Measurements from ENCODE around the gene CYP4F2.
"Not testable (repeated sequence)": the region's sequence is repeated elsewhere in the genome, so short reads cannot be mapped to it uniquely, and the experiment has no call there.

Gene CYP4F2

GRCh38 chr19:15897026-15897737 is 692 bp downstream of the CYP4F2 start:
- H3K27ac ChIP-seq, result no peak overlapping the region
- TF ChIP-seq, protein P1, sequence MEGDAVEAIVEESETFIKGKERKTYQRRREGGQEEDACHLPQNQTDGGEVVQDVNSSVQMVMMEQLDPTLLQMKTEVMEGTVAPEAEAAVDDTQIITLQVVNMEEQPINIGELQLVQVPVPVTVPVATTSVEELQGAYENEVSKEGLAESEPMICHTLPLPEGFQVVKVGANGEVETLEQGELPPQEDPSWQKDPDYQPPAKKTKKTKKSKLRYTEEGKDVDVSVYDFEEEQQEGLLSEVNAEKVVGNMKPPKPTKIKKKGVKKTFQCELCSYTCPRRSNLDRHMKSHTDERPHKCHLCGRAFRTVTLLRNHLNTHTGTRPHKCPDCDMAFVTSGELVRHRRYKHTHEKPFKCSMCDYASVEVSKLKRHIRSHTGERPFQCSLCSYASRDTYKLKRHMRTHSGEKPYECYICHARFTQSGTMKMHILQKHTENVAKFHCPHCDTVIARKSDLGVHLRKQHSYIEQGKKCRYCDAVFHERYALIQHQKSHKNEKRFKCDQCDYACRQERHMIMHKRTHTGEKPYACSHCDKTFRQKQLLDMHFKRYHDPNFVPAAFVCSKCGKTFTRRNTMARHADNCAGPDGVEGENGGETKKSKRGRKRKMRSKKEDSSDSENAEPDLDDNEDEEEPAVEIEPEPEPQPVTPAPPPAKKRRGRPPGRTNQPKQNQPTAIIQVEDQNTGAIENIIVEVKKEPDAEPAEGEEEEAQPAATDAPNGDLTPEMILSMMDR (IDR thresholded peaks at IDR 0.05), result no peak
- no peak for TF ChIP-seq ZFX (IDR thresholded peaks at IDR 0.05; ENCODE audit: borderline replicate concordance)

DNA sequence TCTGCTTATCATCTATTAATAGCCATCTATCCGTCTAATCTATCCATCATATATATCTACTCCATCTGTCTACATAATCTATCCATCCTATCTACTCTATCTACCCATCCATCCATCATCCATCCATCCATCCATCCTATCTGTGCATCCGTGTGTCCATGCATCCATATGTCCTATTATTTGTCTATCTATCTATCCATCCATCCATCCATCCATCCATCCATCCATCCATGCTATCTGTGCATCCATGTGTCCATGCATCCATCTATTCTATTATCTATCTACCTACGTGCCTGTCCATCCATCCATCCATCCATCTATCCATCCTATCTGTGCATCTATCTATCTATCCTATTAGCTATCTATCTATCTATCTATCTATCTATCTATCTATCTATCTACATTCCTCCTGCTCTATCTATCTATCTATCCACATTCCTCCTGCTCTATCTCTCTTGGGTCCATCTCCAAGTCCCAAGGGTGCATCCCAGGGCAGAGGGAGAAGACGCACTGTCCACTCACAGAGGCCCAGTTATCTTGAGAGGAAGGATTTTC is 1.9 kb downstream of the CYP4F2 start:
- no peak for TF ChIP-seq ZFX (IDR thresholded peaks at IDR 0.05; ENCODE audit: borderline replicate concordance)
- TF ChIP-seq, protein P1 (IDR thresholded peaks at IDR 0.05), result no peak
- no peak overlapping the region for H3K27ac ChIP-seq

- H3K27ac ChIP-seq, result no peak overlapping the region
- TF ChIP-seq, protein P1 (IDR thresholded peaks at IDR 0.05), result no peak
- no peak for TF ChIP-seq ZFX (IDR thresholded peaks at IDR 0.05; ENCODE audit: borderline replicate concordance)
Observed at GRCh38 chr19:15894359-15894758, 3.5 kb downstream of the CYP4F2 start.

- TF ChIP-seq, protein P1 (IDR thresholded peaks at IDR 0.05), result no peak
- no peak for TF ChIP-seq ZFX (IDR thresholded peaks at IDR 0.05; ENCODE audit: borderline replicate concordance)
- H3K27ac ChIP-seq, result no peak overlapping the region
Observed at GRCh38 chr19:15893477-15893876, 4.4 kb downstream of the CYP4F2 start.

- TF ChIP-seq, protein P1 (IDR thresholded peaks at IDR 0.05), result no peak
- no peak for TF ChIP-seq ZFX (IDR thresholded peaks at IDR 0.05; ENCODE audit: borderline replicate concordance)
- no peak overlapping the region for H3K27ac ChIP-seq
Observed at GRCh38 chr19:15892012-15892411, 5.9 kb downstream of the CYP4F2 start.

DNA sequence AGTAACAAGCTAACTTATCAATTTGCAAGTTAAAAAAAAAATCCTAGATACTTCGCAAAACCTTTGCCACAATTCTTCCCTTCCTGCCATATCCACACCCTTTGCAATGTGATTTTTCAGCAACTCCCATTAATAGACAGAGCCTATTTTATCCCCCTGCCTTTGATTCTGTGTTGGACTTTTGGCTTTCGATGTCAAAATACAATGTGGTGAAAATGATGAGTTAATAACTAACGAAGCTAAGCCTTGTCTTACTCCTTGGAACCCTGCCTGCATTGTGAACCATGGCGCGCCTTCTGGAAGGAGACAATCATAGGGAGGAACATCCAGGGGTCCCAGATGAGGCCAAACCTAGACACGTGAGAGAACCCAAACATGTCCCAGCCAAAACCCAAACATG is 6.4 kb downstream of the CYP4F2 start:
- TF ChIP-seq, protein P1 (IDR thresholded peaks at IDR 0.05), result no peak
- no peak overlapping the region for H3K27ac ChIP-seq

- H3K27ac ChIP-seq, result not testable (repeated sequence)
Observed at GRCh38 chr19:15889339-15889738, 8.5 kb downstream of the CYP4F2 start.

DNA sequence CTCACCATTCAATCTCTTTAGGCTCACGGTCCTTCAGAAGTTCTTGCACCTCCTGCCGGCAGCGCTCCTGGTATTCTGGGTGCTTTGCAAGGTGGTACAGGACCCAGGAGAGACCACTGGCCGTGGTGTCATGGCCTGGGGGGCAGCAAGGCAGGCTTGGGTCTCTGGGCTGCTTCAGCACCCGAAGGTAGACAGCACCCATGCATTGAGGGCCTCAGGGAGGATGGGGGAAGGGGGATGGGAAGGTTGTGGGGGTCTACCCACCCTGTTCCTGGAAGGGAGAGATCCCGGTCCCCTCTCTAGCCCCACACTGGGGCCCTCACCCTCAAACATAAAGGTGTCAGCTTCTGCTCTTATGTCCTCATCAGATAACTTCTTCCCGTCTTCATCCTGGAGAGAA is 12.0 kb downstream of the CYP4F2 start:
- TF ChIP-seq ZFX (IDR thresholded peaks at IDR 0.05; ENCODE audit: borderline replicate concordance), result no peak
- TF ChIP-seq, protein P1 (IDR thresholded peaks at IDR 0.05), result no peak

More for the DNA sequence above, 12.0 kb downstream of the CYP4F2 start:
- H3K27ac ChIP-seq, result no peak overlapping the region
